NCI-H2171 treated with DMSO at 0.1 percent for 48 hours (cell line): ENCODE measurements around the gene TNNT3.
"Not testable (repeated sequence)": the region's sequence is repeated elsewhere in the genome, so short reads cannot be mapped to it uniquely, and the experiment has no call there.

Experiments used
- DNase-seq: peaks from one replicate; lab custom pipeline; 2025; lab: John Stamatoyannopoulos, UW

The TNNT3 gene

DNA sequence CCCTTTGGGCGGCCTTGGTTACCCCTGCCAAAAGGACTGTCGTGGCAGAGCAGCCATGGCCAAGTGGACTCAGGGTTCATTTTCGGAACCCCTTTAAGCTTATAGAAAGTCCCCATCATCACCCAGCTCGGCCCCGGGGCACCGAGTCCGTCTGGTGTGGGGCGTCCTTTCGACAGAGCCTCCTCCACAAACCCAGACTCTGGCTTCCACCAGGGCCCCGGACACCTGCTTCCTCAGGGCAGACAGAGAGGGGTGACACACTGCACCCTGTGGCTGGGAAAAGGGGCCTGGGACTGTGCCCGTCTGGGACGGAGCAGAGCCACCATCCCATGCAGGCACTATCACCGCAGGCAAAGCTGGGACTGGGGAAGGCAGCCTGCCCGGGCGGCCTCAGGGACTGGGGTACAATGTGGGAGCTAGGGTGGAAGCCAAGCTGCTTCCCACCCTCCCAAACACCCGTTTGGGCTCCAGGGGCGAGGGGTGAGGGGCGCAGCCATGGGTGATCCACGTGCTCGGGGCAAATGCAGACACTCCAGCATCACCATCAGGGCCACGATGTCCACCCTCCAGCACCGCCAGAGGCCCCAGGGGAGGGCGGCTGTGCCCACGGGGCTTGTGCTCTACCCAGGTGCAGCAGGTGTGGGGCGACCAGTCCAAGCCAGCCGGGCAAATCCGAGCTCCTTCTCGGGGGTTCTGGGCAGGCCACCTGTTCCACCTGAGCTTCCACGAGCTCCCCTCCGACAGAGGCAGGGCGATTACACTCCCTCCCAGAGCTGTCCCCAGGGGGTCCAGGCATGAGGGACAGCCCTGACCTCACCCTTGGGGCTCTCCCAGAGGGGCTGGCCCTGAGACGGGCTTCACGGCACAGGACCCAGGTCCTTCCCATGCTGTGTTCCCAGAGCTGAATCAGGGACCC lies 15.9 kb downstream of the TNNT3 start:
- no peak for DNase-seq

DNA sequence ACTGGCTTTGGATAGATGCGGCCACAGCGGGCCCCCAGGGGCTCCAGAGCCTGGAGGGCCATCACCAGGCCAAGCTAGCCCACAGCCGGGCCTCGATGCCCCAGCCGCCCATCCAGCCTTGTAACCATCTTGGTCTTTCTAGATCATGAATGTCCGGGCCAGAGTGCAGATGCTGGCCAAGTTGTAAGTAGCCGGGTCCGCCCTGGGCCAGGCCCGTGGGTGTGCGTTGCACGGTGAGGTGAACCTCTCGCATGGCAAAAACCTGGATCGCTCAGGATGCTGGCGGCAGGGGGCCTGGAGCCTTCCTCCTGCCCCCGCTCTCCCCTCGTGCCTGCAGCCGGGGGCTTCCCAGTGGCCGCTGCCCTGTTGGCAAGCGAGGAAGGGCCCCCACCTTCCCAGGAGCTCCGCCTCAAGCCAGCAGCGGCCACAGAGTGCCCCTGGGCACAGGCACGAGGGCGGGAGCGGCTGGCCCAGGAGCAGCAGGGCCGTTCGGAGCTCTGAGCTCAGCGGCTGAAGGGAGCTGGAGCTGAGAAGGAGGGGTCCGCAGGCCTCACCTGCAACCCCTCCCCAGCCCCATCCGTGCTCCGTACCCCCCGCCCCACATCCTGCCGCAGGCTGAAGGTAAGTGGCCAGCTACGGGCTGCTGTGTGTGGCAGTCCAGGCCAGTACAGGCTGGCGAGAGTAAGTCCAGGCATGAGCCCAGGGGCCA lies 16.7 kb downstream of the TNNT3 start:
- DNase-seq = no peak

DNA sequence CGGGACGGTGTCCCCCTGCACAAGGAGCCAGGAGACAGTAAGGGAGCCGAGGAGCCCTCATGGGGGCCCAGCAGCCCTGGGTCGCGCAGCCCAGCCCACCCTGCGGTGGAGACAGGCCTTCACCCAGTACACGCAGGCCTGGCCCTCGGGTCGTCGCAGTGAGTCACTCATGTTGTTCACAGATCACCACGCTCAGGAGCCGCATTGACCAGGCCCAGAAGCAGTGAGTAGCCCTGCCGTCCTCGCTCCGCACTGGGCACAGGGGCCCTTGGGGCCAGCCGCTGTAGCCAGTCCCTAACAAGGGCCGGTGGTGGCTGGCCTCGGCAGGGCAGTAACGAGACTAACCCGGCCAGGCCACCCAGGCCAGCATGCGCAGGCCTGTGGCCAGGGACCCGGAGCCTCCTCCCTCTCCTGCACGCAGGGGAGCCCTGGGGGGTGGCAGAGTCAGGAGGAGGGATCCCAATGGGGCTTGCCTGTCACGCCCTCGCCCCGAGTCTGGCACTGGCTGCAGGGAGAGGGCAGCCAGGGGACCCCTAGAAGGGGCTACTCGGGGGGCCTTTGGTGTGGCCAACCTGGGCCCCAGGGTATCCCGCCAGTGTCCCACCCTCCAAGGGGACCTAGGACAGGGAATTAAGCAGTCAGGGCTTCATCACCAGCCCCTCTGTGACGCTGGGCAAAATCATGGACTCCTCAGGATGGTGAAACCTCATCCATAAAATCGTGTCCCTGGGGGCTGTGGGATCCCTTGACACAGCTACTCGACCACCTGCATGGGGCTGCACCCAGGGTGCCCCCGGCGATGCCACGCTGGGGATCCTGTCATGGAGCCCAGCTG lies 17.5 kb downstream of the TNNT3 start:
- DNase-seq = no peak

DNA sequence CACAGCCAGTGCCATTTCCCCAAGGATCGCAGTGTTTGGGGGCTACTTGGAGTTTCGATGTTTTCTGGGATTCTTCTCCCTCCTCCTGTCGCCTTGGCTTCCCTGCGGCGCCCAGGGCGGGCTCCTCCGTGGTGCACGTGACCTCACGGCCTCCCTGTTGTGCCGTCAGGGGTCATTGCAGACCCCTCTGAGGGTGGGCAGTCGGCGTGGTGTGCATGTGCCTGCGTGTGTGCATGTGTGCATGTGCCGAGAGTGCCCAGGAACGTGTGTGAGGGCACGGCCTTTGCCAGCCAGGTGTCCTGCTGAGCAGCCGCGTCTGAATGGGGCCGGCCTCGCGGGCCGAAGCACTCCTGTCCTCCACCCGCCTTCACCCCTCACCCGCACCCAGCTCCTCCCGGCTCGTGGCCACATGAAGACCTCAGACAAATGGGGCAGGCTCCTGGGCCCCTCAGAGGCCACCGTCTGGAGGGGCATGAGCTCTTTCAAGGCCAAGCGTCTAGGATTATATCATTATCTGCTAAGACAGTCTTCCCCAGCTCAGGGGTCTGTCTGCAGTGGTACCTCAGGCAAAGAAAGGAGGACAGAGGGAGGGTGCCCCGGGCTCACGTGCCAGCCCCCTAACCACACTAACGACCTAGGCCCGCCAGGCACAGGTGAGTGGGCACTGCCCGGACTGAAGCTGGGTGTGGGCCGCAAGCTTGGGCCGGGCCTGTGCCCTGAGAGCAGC lies 18.3 kb downstream of the TNNT3 start:
- DNase-seq = no peak

DNA sequence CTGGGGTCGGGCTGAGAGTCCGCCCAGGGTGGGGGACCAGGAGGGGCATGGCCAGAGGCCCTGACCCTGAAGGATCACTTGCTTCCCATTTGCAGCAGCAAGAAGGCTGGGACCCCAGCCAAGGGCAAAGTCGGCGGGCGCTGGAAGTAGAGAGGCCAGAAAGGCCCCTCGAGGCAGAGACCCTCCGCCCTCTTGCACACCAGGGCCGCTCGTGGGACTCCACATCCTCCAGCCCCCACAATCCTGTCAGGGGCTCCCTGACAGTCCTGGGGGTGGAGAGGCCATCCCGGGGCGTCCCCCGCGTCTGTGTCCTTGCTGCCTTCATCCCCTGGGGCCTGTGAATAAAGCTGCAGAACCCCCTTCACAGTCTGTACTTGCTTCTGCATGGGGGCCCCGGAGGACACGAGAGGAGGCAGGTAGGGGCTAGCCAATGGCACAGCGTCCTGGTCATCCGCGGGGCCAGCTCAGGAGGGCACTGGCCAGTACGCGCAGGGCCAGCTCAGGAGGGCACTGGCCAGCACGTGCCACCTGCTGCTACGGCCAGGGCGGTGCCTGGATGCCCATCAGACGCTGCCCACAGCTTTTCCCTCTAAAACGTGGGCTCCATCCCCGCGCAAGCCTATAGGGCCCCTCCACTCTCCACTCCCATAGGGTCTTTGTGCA lies 19.0 kb downstream of the TNNT3 start:
- DNase-seq = no peak

DNA sequence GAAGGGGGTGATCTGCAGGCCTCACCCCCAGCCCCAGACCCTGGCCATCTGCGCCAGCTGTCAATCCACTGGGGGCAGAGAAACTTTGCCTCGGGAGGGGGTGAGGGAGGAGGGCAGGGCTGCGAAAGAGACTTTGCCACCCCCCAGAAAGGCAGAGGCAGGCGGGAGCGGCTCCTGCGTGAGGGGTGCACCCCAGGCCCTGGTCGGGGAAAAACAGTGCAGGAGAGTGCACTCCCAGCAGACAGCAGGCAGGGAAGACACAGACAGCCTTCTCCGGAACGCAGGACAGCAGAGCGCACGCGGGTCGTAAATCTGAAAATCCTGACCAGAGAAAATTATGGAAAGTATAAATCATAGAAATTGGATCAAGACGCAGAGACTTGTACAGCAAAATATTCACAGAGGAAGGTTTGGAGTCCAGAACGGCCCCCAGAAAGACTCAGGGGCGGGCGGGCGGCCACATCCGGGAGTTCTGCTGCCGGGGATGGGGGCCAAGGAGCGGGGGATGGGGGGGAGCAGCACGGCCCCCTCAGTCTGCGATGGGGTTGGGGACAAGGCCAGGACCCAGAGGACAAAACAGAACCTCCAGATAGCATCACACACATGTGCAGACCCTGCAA lies 19.6 kb downstream of the TNNT3 start:
- no peak for DNase-seq

DNA sequence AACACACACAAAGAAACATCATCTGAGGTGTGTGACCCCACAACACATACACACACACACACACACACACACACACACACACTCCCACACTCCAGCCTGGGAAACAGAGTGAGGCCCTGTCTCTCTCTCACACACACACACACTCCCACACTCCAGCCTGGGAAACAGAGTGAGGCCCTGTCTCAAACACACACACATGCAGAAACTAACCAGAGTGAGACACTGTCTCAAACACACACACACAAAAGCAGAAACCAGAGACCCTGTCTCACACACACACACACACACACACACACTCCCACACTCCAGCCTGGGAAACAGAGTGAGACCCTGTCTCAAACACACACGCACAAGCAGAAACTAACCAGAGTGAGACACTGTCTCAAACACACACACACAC lies 20.3 kb downstream of the TNNT3 start:
- not testable (repeated sequence) for DNase-seq

DNA sequence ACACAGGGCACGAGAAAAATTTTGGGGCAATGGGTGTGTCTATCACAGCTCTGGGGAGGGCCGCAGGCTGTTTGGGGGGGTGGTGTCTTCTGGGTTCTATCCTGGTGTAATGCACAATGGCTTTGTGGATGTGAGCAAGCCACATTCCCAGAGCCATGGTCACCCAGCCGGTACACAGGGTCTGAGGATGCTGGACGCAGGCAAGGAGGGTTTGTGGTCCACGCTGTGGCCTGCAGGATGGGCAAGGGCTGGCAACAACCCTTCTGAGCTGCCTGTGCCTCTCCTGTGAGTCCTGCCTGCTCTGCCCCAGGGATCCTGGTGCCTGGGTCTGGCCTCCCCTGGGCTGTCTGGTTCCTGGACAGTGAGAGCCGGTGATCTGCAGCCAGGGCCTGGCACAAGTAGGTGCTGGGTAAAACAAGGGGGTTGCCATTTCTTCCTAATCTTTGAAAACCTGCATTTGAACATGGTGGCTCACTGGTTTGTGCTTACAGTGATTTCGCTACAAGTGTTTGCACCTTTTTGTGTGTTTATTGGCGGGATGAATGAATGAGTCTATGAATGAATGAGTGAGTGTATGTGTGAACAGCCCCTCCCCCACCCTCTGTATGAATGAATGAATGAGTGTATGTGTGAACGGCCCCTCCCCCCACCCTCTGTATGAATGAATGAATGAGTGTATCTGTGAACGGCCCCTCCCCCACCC lies 23.2 kb downstream of the TNNT3 start:
- no peak for DNase-seq

DNA sequence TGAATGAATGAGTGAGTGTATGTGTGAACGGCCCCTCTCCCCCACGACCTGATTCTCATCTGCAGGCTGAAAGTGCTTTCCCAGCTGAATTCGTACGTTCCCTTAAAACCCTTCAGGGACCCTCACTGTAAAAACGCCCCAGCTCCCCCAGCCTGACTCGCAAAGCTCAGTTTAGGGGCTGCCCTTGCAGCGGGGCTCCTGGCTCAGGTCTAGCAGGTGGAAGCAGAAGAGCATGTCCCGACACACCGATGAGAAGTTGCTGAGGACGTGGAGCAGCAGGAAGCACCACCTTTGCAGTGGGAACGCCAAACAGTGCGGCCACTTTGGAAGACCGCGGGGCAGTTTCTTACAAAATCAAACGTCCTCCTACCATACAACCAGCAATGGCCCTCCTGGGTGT lies 24.1 kb downstream of the TNNT3 start:
- no peak for DNase-seq

DNA sequence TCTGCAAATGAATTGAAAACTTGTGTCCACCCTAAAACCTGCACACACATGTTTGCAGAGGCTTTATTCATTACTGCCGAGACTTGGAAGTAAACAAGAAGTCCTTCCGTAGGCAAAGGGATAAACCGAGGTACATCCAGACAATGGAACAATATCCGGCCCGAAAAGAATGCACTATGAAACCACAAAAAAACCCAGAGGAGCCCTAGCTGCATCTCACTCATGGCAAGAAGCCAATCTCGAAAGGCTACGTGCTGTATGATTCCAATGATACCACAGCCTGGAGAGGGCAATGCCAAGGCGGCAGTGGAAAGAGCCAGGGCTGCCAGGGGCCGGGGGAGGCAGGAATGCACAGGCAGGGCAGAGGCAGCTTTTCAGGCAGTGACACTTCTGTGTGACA lies 24.5 kb downstream of the TNNT3 start:
- DNase-seq = no peak

DNA sequence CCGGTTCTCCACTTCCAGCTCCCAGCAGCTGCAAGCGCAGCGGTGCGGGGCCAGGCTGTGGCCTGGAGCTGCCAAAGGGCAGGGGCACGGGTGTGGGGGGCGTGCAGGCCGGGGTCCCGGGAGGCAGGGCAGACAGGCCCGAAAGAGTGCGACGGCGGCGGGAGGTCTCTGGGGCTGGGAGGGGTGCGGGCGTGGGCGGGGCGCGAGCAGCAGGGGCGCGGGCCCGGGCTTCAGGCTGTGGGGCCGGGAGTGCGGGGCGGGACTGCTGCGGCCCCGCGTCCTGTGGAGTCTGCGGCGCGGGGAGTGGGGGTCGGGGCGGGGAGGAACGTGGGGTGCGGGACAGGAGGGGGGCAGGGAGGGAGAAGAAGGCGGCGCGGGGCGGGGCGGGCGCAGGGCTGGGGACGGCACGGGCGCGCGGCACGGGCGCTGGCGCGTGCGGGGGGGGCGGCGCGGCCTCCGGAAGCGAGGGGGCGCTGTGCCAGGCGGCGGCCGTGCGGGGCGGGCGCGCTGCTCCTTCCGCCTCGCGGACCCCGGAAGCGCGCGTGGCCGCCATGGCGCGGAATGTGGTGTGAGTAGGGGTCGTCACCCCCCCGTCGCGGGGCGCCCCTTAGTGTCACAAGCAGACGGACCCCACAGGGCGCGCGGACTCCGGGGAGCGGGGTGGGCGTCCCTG lies 27.4 kb downstream of the TNNT3 start, which contains the start of gene MRPL23:
Gene MRPL23, plus strand, starts transcription at position 521 of the 673 bp plus-strand sequence. Its CDS starts 31 bp downstream, at position 552.
- no peak for DNase-seq

DNA sequence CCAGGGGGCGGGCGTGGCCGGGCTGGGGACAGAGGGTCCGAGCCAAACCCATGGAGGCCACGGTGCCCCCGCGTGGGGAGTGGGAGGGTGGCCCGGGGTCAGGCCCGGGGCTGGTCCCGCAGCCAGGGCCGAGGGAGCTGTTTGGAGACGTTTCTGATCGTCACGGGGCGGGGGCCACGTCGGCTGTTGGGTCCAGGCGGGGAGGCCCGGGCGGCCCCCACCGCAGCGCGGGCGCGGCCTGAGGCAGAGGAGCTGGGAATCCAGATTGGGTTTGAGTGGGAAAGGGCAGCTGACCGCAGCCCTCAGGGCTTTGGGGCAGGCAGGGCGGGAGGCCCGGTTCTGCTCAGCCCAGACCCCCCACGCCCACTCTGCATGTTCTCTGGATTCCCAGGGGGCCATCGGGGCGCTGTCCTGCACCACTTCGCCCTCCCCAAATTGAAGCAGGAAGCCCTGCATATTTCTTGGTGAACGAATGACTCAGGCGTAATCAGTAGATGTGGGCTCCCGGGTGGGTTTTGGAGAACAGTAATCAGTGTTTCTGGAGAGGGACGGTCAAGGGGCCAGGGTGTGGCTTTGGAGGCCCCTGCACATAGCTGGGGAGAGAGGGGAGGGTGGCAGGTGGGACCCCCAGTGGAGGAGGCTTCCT lies 28.2 kb downstream of the TNNT3 start:
- no peak for DNase-seq

DNA sequence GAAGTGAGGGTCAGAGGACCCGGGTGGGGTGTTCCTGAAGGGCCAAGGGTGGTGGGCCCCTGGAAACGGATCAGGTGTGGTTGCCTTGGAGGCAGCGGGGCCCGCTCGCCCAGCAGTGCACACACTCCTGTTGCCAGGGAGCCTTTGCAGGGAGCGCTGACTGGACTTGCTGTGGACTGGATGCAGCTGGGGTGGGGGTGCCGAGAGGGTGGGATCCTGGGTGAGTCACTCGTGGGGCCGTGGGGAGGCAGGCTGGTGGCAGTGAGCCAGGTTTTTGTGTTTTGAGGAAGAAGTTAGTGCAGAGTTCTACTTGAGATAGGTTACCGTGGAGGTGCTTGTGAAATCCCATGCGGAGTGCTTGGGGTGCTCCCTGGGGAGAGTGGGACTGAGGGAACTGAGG lies 28.9 kb downstream of the TNNT3 start:
- no peak for DNase-seq

DNA sequence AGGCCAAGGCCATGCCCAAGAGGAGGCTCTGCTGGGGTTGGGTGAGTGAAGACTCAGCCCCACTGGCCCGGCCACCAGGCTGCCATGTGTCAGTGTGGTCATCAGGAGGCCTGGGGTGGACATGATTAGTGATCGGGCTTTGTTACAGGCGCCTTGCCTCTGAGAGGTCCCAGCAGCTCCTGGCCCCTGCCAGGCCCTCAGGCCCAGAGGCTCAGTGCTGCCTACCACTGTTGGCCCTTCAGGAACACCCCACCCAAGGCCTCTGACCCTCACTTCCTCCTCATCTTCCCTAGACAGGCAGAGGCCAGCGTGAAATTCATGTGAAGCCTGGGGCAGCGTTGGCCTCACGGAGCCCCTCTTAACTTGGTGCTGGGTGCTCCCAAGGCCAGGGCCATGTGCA lies 29.8 kb downstream of the TNNT3 start:
- no peak for DNase-seq

DNA sequence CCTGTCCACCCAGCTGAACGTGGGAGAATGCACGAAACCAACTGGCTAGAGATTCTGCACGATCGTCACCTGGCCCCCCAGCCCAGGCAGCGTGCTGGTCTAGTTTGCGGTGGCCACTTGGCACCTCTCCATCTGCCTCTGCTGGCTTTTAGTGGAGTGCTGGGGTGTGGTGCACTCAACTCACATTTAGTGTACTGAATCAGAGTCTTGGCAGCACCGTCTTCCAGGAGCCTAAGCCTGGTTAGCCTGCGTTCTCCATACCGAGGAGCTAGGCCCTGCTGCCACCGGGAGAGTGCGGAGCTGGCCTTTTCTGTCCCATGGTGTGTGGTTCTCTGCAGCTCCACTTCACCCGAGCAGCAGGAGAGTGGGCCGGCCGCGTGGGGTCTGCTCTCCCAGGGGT lies 30.4 kb downstream of the TNNT3 start:
- DNase-seq = no peak

DNA sequence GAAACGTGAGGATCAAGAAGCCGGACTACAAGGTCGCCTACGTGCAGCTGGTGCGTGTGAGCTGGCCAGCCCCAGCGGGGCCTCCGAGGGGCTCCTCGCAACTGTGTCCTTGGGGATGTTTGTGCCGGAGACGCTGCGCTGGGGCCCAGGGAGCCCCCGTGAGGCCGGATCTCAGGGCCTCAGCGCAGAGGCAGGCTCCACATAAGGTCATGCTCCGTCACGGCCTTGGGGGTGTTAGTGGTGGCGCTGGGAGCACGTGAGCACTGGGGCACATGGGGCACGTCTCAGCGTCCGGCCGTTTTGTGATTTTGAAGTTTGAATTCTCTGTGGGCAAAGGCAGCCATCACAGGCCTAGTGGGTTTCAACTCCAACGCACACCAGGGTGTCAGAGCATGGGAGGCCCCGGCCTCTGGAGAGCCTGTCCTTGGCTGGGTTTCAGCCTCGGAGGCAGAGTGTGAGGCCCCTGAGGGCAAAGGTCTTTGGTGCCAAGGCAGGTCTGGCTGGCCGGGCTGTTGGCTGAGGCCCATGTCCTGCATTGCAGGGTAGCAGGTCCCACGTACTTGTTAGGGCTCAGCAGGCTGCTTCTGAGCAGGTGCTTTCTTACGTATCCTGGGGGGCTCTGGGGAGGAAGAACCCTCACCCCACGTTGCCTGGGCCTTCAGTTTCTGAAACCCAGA lies 33.4 kb downstream of the TNNT3 start:
- no peak for DNase-seq

DNA sequence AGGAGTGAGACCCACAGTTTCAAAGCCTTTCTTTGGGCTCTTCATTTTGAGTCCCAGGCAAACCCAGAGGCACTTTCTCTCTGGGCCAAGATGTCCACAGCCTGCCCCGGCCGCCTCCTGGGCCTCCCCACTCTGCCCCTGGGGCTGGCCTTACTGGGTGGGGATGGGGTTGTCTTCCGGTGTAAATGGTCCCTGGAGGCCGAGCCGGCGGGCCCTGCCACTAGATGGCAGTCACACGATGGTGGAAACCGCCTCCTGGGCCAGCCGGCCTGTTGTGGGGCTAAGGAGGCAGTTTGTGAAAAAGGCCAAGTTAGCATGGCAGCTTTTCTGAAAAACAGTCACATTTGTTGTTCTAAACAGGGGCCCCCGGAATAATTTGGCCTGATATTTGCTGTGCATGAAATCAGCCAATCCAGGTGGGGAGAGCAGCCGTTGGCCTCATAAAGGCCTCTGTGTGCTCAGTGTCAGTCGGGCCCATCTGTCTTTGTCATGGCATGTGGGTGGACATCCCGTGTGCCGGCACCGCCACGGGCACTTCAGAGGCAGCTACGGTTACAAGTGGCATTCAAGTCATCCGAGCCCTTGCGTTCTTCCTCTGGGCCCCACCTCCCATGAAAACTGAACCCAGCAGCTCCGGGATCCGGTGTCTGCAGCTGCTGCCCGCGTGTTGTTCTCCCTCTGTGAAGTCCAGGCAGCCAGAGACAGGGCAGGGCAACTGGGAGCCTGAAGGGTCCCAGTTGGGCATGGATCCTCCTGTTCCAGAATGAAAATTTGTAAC lies 34.2 kb downstream of the TNNT3 start:
- DNase-seq = no peak

DNA sequence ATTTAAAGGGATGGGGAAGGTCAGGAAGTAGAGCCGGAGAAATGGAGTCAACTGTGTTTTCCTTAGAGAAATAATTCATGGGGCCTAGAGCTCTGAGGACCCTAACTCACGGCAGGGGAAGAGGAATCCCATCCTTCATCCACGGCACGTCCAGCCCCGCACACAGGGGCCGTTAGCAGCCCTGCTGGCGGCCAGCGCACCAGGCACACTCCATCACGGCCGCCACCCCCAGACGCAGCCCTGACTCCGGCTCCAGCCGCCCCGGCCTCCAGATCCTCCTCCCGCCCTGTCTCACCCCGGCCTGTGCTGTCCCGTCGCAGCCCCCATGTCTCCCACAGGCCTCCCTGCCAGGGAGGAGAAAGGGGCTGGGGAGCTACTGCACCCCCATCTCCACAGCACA lies 38.9 kb downstream of the TNNT3 start:
- DNase-seq = no peak
